Adrenal gland (tissue), 12 donors: ENCODE results near the gene L3MBTL2. TPM values are rescaled to one million over a fixed set of nuclear protein-coding genes. Genes with fewer than 3 reads are reported as not detected.
A peak's percentile ranks its signal among the peaks of the same experiment; 100 is the strongest.

Experiments used
- DNase-seq, 7 donors: peaks; one replicate each; pipeline ENCODE4 v3.0.0-alpha.2; 2019 to 2020
- H3K27ac ChIP-seq, 5 donors: fragments of 200-600 bp; sonication (generic) in 4 of 5; 1 replicate in 3 of 5; 2 replicates in 2 of 5; pipeline versions ENCODE4 v1.5.1 to v1.8.0; 2016 to 2020; ENCODE audit warnings: mild to moderate bottlenecking in 1 of 5
- H3K27me3 ChIP-seq: fragments of 200-600 bp; 2 replicates; pipeline ENCODE4 v1.8.0; 2021
- H3K36me3 ChIP-seq, 2 donors: fragments of 200-600 bp; replicated peaks in 1 of 2; 1 replicate in 1 of 2; 2 replicates in 1 of 2; pipeline versions ENCODE4 v1.5.1 to v1.8.0; 2018 to 2022
- H3K4me1 ChIP-seq, 2 donors: fragments of 200-600 bp; replicated peaks in 1 of 2; 1 replicate in 1 of 2; 2 replicates in 1 of 2; pipeline versions ENCODE4 v1.5.1 to v1.8.0; 2018 to 2021
- H3K4me3 ChIP-seq, 4 donors: fragments of 200-600 bp; sonication (generic) in 3 of 4; one replicate each; pipeline ENCODE4 v1.5.1; 2016 to 2018
- H3K9me3 ChIP-seq, 3 donors: fragments of 200-600 bp; sonication (generic) in 1 of 3; replicated peaks in 1 of 3; 1 replicate in 2 of 3; 2 replicates in 1 of 3; pipeline versions ENCODE4 v1.5.1 to v1.8.0; 2016 to 2021
- CTCF ChIP-seq, 6 experiments: fragments of 450-650 bp in 4 of 6; fragments of 200-600 bp in 2 of 6; sonication (generic) in 1 of 6; IDR thresholded peaks; 1 replicate in 5 of 6; 2 replicates in 1 of 6; pipeline versions ENCODE4 v1.5.1 to v1.8.0; 2016 to 2021; ENCODE audit warnings: antibody characterized with exemption in 6 of 6, mild to moderate bottlenecking in 2 of 6, moderate library complexity in 1 of 6
- POLR2A ChIP-seq, 2 donors: fragments of 450-650 bp; IDR thresholded peaks; one replicate each; pipeline ENCODE4 v1.6.1; 2017; ENCODE audit warnings: antibody characterized with exemption in 2 of 2, mild to moderate bottlenecking in 2 of 2, moderate library complexity in 1 of 2
- WGBS, 4 donors: extraction: QIAGEN DNeasy Blood & Tissue Kit in 2 of 4; methylation state at CpG; one replicate each; pipeline versions ENCODE4 v1.1.5 to v1.1.7; 2013 to 2017; 5-methylcytosine and 5-hydroxymethylcytosine counted together
- intact Hi-C, 2 donors: fragments of 100-400 bp; cut with DNase I; formaldehyde crosslinking; loops; one replicate each; pipeline versions ENCODE4 v1.14.1 to v1.15.0; 2022 to 2023
- polyA plus RNA-seq, 3 donors: library from polyadenylated mRNA; stranded (reverse); fragments of 200-250 nt in 2 of 3; fragments of 350-450 nt in 1 of 3; fragmentation: Illumina TruSeq in 1 of 3; extraction: RNeasy Lipid Tissue Mini Kit (QIAGEN cat#74804) in 1 of 3; gene quantifications; one replicate each; pipeline ENCODE4 v1.2.3, GENCODE V29; 2013 to 2014
- total RNA-seq, 9 donors: library from RNA; depleted of rRNA in 4 of 9; stranded (reverse); fragments of >200 nt in 4 of 9; fragments of 120-200 nt in 1 of 9; fragmentation: NEBNext Ultra II Directional in 1 of 9; extraction: Animal tissue kit (Norgen Biotek cat#: 25700) in 1 of 9; gene quantifications; one replicate each; pipeline versions ENCODE4 v1.1.0 to v1.2.4, GENCODE V29; 2013 to 2023
- donor health status: healthy with polysubstance abuse.
- donor health status: Bipolar disorder and iron deficiency.
- donor health status: DM: yes; HTN: yes; CAD: no.
- donor health status: DM: no; HTN: no; CAD: no.
- donor health status: DM: no; HTN: no; CAD: no.
- donor health status: DM: yes; HTN: yes; CAD: no.

Gene L3MBTL2
- total and polyA plus RNA-seq, 12 donors: 16.1 to 31.9 (median 22.9) TPM

GRCh38 chr22:41229730-41230400 is 24.8 kb downstream of the L3MBTL2 start:
- H3K36me3 ChIP-seq: peaks cover 0 to 34% of the 10 kb centered on the region in 2 donors

GRCh38 chr22:41230401-41230785 is 25.3 kb downstream of the L3MBTL2 start:
- intact Hi-C loops: no loop called here
- H3K4me1 ChIP-seq: peaks cover 18 to 22% of the 10 kb centered on the region in 2 donors
- H3K27ac ChIP-seq: peak overlapping the region in 2 of 5 donors; percentile 30 to 65
- no peaks in the 10 kb centered on the region for H3K27me3 ChIP-seq
- no peaks in the 10 kb centered on the region for H3K9me3 ChIP-seq
- peaks cover 0 to 29% of the 10 kb centered on the region in 2 donors for H3K36me3 ChIP-seq
- no peak for TF ChIP-seq POLR2A (IDR thresholded peaks at IDR 0.05)
- no peak for TF ChIP-seq CTCF (IDR thresholded peaks at IDR 0.05)
- DNase-seq: no peak
- WGBS, 4 donors: 85 to 93% (median 92%) methylated on average over 5 to 9 of the region's 9 CpGs
- no peak overlapping the region for H3K4me3 ChIP-seq

More at GRCh38 chr22:41229730-41230400, 24.8 kb downstream of the L3MBTL2 start:
- Histone ChIP-seq H3K4me1 (peaks cover 13 to 17% of the 10 kb centered on the region in 2 donors), H3K9me3 (no peaks in the 10 kb centered on the region), H3K27me3 (no peaks in the 10 kb centered on the region), H3K4me3 (no peak overlapping the region), H3K27ac (peak overlapping the region in 2 of 5 donors; percentile 30 to 65)
- intact Hi-C loops: no loop called here
- WGBS, 4 donors: 68 to 88% (median 75%) methylated on average over 3 to 17 of the region's 17 CpGs
- peak in 1 of 7 donors; percentile 46 for DNase-seq
- no peak for TF ChIP-seq POLR2A (IDR thresholded peaks at IDR 0.05)
- TF ChIP-seq CTCF (IDR thresholded peaks at IDR 0.05): no peak

- 63 to 80% (median 77%) methylated on average over 6 to 7 of the region's 7 CpGs for WGBS, 4 donors
- peaks cover 0 to 19% of the 10 kb centered on the region in 2 donors for H3K36me3 ChIP-seq
Measured at GRCh38 chr22:41231369-41231768, 26.3 kb downstream of the L3MBTL2 start.

More at GRCh38 chr22:41231369-41231768, 26.3 kb downstream of the L3MBTL2 start:
- TF ChIP-seq POLR2A (IDR thresholded peaks at IDR 0.05) (no peak), CTCF (IDR thresholded peaks at IDR 0.05) (no peak)
- Histone ChIP-seq H3K4me1 (peaks cover 21 to 32% of the 10 kb centered on the region in 2 donors), H3K27me3 (no peaks in the 10 kb centered on the region), H3K9me3 (no peaks in the 10 kb centered on the region), H3K4me3 (no peak overlapping the region), H3K27ac (peak overlapping the region in 1 of 5 donors; percentile 49)
- DNase-seq: no peak
- intact Hi-C loops: no loop called here
